ENCODE data around the gene VOPP1.
A peak's percentile ranks its signal among the peaks of the same experiment; 100 is the strongest.
"Not testable (repeated sequence)": the region's sequence is repeated elsewhere in the genome, so short reads cannot be mapped to it uniquely, and the experiment has no call there.

Gene VOPP1

GRCh38 chr7:55572378-55573233, at the start of gene VOPP1:
Gene VOPP1, minus strand, starts transcription at chr7:55572502. Its CDS starts 178 bp downstream, at chr7:55572324.
- DNase-seq, result peak; percentile 65

- DNase-seq, result no peak
These were observed 46.6 kb upstream of the VOPP1 start for GRCh38 chr7:55618913-55619312.

- not testable (repeated sequence) for DNase-seq
These were observed 42.2 kb upstream of the VOPP1 start for GRCh38 chr7:55614365-55615064.

- not testable (repeated sequence) for DNase-seq
These were observed 37.4 kb upstream of the VOPP1 start for GRCh38 chr7:55609726-55610125.

- not testable (repeated sequence) for DNase-seq
These were observed 33.4 kb upstream of the VOPP1 start for GRCh38 chr7:55605661-55606060.

GRCh38 chr7:55597944-55598499, 25.7 kb upstream of the VOPP1 start:
- DNase-seq, result peak; percentile 37

GRCh38 chr7:55597214-55597739, 25.0 kb upstream of the VOPP1 start:
- not testable (repeated sequence) for DNase-seq

- no peak for DNase-seq
These were observed 23.2 kb upstream of the VOPP1 start for GRCh38 chr7:55595511-55595910.

- no peak for DNase-seq
These were observed 22.6 kb upstream of the VOPP1 start for GRCh38 chr7:55594870-55595269.

GRCh38 chr7:55594414-55594813, 22.1 kb upstream of the VOPP1 start:
- no peak for DNase-seq

GRCh38 chr7:55593515-55594318, 21.4 kb upstream of the VOPP1 start:
- DNase-seq, result peak; percentile 63

- no peak for DNase-seq
These were observed 20.8 kb upstream of the VOPP1 start for GRCh38 chr7:55593172-55593514.

- no peak for DNase-seq
These were observed 20.2 kb upstream of the VOPP1 start for GRCh38 chr7:55592492-55592891.

- DNase-seq, result no peak
These were observed 19.1 kb upstream of the VOPP1 start for GRCh38 chr7:55591282-55591931.

- DNase-seq, result no peak
These were observed 18.4 kb upstream of the VOPP1 start for GRCh38 chr7:55590517-55591281.

GRCh38 chr7:55589905-55590304, 17.6 kb upstream of the VOPP1 start:
- DNase-seq, result no peak

- no peak for DNase-seq
These were observed 16.8 kb upstream of the VOPP1 start for GRCh38 chr7:55588976-55589604.

GRCh38 chr7:55588379-55588699, 16.0 kb upstream of the VOPP1 start:
- DNase-seq, result no peak

- DNase-seq, result no peak
These were observed 15.5 kb upstream of the VOPP1 start for GRCh38 chr7:55587687-55588378.

- peak; percentile 30 for DNase-seq
These were observed 10.4 kb upstream of the VOPP1 start for GRCh38 chr7:55582656-55583055.
